Measurements from ENCODE around the gene KDM3A. TPM values are rescaled to one million over a fixed set of nuclear protein-coding genes. Genes with fewer than 3 reads are reported as not detected.

KDM3A gene
- total and polyA plus RNA-seq, 2 experiments from 2014 or later, result 8.9 to 21.8 TPM

DNA sequence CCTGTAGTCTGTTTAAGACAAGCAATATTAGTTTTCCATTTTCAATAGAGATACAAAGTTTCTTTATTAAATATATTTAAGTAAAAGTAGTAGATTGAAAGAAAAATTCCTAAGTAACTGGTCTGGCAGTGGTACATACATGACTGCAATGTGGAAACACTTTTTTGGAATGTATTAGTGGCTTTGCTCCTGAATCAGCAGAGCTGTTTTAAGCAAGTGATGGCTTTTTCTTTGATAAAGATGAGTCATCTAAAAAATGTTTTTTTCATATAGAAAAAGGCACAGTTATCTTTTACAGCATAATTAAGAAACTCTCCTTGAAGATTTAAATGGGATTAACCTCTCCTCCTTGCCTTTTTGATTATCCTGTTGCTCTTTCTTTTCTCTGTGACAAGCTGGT, 34.9 kb downstream of the KDM3A start:
- H3K9me2 ChIP-seq (ENCODE audit: insufficient read depth), result no peaks in the 10 kb centered on the region
- no peak for ATAC-seq
- H3K79me2 ChIP-seq (replicated peaks; ENCODE audit: insufficient read depth), result no peaks in the 10 kb centered on the region
- H3K4me3 ChIP-seq, result no peak overlapping the region
- Mint-ChIP-seq H3K36me3 (ENCODE audit: low read depth) (peaks cover 26% of the 10 kb centered on the region), H3K9me3 (no peaks in the 10 kb centered on the region), H3K27ac (no peak overlapping the region), H3K4me1 (peaks cover 20% of the 10 kb centered on the region), H3K27me3 (ENCODE audit: insufficient read depth, low read depth, poor library complexity) (peaks cover 3% of the 10 kb centered on the region), H3K4me3 (no peak overlapping the region)
- H3K27me3 ChIP-seq (ENCODE audit: insufficient read depth), result no peaks in the 10 kb centered on the region
- DNase-seq (ENCODE audit: low spot score), result no peak
- H2AFZ ChIP-seq, result no peak overlapping the region
- H3K36me3 ChIP-seq (ENCODE audit: insufficient read depth), result peaks cover 7% of the 10 kb centered on the region
- H3K4me1 ChIP-seq (ENCODE audit: insufficient read depth), result no peaks in the 10 kb centered on the region
- no peaks in the 10 kb centered on the region for H3F3A ChIP-seq (replicated peaks; ENCODE audit: low read depth)
- TF ChIP-seq, protein P1, sequence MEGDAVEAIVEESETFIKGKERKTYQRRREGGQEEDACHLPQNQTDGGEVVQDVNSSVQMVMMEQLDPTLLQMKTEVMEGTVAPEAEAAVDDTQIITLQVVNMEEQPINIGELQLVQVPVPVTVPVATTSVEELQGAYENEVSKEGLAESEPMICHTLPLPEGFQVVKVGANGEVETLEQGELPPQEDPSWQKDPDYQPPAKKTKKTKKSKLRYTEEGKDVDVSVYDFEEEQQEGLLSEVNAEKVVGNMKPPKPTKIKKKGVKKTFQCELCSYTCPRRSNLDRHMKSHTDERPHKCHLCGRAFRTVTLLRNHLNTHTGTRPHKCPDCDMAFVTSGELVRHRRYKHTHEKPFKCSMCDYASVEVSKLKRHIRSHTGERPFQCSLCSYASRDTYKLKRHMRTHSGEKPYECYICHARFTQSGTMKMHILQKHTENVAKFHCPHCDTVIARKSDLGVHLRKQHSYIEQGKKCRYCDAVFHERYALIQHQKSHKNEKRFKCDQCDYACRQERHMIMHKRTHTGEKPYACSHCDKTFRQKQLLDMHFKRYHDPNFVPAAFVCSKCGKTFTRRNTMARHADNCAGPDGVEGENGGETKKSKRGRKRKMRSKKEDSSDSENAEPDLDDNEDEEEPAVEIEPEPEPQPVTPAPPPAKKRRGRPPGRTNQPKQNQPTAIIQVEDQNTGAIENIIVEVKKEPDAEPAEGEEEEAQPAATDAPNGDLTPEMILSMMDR (conservative IDR thresholded peaks at IDR 0.05; ENCODE audit: low read depth in 2 of 2), result no peak
- TF ChIP-seq ZNF114 (CRISPR knock-in tag; IDR thresholded peaks at IDR 0.05), result no peak
- TF ChIP-seq, protein P2, sequence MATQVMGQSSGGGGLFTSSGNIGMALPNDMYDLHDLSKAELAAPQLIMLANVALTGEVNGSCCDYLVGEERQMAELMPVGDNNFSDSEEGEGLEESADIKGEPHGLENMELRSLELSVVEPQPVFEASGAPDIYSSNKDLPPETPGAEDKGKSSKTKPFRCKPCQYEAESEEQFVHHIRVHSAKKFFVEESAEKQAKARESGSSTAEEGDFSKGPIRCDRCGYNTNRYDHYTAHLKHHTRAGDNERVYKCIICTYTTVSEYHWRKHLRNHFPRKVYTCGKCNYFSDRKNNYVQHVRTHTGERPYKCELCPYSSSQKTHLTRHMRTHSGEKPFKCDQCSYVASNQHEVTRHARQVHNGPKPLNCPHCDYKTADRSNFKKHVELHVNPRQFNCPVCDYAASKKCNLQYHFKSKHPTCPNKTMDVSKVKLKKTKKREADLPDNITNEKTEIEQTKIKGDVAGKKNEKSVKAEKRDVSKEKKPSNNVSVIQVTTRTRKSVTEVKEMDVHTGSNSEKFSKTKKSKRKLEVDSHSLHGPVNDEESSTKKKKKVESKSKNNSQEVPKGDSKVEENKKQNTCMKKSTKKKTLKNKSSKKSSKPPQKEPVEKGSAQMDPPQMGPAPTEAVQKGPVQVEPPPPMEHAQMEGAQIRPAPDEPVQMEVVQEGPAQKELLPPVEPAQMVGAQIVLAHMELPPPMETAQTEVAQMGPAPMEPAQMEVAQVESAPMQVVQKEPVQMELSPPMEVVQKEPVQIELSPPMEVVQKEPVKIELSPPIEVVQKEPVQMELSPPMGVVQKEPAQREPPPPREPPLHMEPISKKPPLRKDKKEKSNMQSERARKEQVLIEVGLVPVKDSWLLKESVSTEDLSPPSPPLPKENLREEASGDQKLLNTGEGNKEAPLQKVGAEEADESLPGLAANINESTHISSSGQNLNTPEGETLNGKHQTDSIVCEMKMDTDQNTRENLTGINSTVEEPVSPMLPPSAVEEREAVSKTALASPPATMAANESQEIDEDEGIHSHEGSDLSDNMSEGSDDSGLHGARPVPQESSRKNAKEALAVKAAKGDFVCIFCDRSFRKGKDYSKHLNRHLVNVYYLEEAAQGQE (IDR thresholded peaks at IDR 0.05; ENCODE audit: unreplicated experiment), result no peak
- TF ChIP-seq, protein P3, sequence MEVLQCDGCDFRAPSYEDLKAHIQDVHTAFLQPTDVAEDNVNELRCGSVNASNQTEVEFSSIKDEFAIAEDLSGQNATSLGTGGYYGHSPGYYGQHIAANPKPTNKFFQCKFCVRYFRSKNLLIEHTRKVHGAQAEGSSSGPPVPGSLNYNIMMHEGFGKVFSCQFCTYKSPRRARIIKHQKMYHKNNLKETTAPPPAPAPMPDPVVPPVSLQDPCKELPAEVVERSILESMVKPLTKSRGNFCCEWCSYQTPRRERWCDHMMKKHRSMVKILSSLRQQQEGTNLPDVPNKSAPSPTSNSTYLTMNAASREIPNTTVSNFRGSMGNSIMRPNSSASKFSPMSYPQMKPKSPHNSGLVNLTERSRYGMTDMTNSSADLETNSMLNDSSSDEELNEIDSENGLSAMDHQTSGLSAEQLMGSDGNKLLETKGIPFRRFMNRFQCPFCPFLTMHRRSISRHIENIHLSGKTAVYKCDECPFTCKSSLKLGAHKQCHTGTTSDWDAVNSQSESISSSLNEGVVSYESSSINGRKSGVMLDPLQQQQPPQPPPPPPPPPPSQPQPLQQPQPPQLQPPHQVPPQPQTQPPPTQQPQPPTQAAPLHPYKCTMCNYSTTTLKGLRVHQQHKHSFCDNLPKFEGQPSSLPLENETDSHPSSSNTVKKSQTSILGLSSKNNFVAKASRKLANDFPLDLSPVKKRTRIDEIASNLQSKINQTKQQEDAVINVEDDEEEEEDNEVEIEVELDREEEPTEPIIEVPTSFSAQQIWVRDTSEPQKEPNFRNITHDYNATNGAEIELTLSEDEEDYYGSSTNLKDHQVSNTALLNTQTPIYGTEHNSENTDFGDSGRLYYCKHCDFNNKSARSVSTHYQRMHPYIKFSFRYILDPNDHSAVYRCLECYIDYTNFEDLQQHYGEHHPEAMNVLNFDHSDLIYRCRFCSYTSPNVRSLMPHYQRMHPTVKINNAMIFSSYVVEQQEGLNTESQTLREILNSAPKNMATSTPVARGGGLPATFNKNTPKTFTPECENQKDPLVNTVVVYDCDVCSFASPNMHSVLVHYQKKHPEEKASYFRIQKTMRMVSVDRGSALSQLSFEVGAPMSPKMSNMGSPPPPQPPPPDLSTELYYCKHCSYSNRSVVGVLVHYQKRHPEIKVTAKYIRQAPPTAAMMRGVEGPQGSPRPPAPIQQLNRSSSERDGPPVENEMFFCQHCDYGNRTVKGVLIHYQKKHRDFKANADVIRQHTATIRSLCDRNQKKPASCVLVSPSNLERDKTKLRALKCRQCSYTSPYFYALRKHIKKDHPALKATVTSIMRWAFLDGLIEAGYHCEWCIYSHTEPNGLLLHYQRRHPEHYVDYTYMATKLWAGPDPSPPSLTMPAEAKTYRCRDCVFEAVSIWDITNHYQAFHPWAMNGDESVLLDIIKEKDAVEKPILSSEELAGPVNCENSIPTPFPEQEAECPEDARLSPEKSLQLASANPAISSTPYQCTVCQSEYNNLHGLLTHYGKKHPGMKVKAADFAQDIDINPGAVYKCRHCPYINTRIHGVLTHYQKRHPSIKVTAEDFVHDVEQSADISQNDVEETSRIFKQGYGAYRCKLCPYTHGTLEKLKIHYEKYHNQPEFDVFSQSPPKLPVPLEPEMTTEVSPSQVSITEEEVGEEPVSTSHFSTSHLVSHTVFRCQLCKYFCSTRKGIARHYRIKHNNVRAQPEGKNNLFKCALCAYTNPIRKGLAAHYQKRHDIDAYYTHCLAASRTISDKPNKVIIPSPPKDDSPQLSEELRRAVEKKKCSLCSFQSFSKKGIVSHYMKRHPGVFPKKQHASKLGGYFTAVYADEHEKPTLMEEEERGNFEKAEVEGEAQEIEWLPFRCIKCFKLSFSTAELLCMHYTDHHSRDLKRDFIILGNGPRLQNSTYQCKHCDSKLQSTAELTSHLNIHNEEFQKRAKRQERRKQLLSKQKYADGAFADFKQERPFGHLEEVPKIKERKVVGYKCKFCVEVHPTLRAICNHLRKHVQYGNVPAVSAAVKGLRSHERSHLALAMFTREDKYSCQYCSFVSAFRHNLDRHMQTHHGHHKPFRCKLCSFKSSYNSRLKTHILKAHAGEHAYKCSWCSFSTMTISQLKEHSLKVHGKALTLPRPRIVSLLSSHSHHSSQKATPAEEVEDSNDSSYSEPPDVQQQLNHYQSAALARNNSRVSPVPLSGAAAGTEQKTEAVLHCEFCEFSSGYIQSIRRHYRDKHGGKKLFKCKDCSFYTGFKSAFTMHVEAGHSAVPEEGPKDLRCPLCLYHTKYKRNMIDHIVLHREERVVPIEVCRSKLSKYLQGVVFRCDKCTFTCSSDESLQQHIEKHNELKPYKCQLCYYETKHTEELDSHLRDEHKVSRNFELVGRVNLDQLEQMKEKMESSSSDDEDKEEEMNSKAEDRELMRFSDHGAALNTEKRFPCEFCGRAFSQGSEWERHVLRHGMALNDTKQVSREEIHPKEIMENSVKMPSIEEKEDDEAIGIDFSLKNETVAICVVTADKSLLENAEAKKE (CRISPR knock-in tag; IDR thresholded peaks at IDR 0.05), result no peak
- no peak for TF ChIP-seq STAT1 (IDR thresholded peaks at IDR 0.05; ENCODE audit: unreplicated experiment)
- no peak for TF ChIP-seq EZH2phosphoT487 (IDR thresholded peaks at IDR 0.05; ENCODE audit: unreplicated experiment)
- TF ChIP-seq POLR2AphosphoS5 (IDR thresholded peaks at IDR 0.05; ENCODE audit: low read depth), result no peak
- TF ChIP-seq, protein P4, sequence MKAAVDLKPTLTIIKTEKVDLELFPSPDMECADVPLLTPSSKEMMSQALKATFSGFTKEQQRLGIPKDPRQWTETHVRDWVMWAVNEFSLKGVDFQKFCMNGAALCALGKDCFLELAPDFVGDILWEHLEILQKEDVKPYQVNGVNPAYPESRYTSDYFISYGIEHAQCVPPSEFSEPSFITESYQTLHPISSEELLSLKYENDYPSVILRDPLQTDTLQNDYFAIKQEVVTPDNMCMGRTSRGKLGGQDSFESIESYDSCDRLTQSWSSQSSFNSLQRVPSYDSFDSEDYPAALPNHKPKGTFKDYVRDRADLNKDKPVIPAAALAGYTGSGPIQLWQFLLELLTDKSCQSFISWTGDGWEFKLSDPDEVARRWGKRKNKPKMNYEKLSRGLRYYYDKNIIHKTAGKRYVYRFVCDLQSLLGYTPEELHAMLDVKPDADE (IDR thresholded peaks at IDR 0.05), result no peak
- TF ChIP-seq NANOG (IDR thresholded peaks at IDR 0.05; ENCODE audit: borderline replicate concordance), result no peak
- TF ChIP-seq CREB1 (CRISPR knock-in tag; IDR thresholded peaks at IDR 0.05; ENCODE audit: low read depth), result no peak
- no peak for TF ChIP-seq JUNB (IDR thresholded peaks at IDR 0.05; ENCODE audit: unreplicated experiment)
- TF ChIP-seq EZH2 (IDR thresholded peaks at IDR 0.05; ENCODE audit: low read depth, unreplicated experiment), result no peak
- TF ChIP-seq ZNF331 (CRISPR knock-in tag; IDR thresholded peaks at IDR 0.05; ENCODE audit: low read depth), result no peak
- H4K20me1 ChIP-seq (replicated peaks; ENCODE audit: insufficient read depth), result peaks cover 6% of the 10 kb centered on the region; the same call in 1 of the 2 replicates
- no peak overlapping the region for H3K4me2 ChIP-seq
- no peak overlapping the region for H3K27ac ChIP-seq (ENCODE audit: low read depth)
